ENCODE measurements around the gene DHX8. TPM values are rescaled to one million over a fixed set of nuclear protein-coding genes. Genes with fewer than 3 reads are reported as not detected.
"Not testable (repeated sequence)": the region's sequence is repeated elsewhere in the genome, so short reads cannot be mapped to it uniquely, and the experiment has no call there.

Gene DHX8
- total RNA-seq, 2 experiments from 2014 or later = 48.6 to 56.7 TPM

- no peaks in the 10 kb centered on the region for H3K9me3 Mint-ChIP-seq
- peaks cover 11% of the 10 kb centered on the region for H3K4me1 Mint-ChIP-seq
- H3K27ac Mint-ChIP-seq = no peak overlapping the region
- H3K27me3 Mint-ChIP-seq = peaks cover 8% of the 10 kb centered on the region
- H3K4me3 Mint-ChIP-seq = no peak overlapping the region
- DNase-seq = no peak
- no peaks in the 10 kb centered on the region for H3K36me3 Mint-ChIP-seq
Measured at GRCh38 chr17:43453331-43453812, 30.4 kb upstream of the DHX8 start.

DNA sequence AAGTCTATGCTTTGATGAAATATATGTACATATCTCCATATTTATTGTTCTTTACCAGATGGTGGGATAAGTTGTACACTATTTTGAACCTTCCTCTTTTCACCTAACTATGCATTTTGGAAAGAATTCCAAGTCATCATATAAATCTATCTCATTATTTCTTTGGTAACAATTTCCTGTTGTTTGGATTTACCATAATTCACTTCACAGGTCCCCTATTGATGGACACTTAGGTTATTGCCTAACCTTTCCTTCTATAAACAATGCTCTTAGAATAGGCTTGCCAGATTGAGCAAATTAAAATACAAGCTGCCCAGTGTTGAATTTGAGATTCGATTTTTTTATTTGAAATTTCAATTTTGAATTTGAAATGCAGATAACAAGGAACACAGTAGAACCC is 28.9 kb upstream of the DHX8 start:
- H3K4me3 Mint-ChIP-seq = no peak overlapping the region
- no peak for DNase-seq
- H3K36me3 Mint-ChIP-seq = no peaks in the 10 kb centered on the region
- peaks cover 4% of the 10 kb centered on the region for H3K27me3 Mint-ChIP-seq
- H3K27ac Mint-ChIP-seq = no peak overlapping the region
- H3K9me3 Mint-ChIP-seq = no peaks in the 10 kb centered on the region
- H3K4me1 Mint-ChIP-seq = peaks cover 13% of the 10 kb centered on the region

GRCh38 chr17:43456029-43456428 is 27.7 kb upstream of the DHX8 start:
- no peak for DNase-seq
- Mint-ChIP-seq H3K4me3 (no peak overlapping the region), H3K9me3 (no peaks in the 10 kb centered on the region), H3K27me3 (peaks cover 4% of the 10 kb centered on the region), H3K36me3 (no peaks in the 10 kb centered on the region), H3K4me1 (peaks cover 13% of the 10 kb centered on the region), H3K27ac (no peak overlapping the region)

DNA sequence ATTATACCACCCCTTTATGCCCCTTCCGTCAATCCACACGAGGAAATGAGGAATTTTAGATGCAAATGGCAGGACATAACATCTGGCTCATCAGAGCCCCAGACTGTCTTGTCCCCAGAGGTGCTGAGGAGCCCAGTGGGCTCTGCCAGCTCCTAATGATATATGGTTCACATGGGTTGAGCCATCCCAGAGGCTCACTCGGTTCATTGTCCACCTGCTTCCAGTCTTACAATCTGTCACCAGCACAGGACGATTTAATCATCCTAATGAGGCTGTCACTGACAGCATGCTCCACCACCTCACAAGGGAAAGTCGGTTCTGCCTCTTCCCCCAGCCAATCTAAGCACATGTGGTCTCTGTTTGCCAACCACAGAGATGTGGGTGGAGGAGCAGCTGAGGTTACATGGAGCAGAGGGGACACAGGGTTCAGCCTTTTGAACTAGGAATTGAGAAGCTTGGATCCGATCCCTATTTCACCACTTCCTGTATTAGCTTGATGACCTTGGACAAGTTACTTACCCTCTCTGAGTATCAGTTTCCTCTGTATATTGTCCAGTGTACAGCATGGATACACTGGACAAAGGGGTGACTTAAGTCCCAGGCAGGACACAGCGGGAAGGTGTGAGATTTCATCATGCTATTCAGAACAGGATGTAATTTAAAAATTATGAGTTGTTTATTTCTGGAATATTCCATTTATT is 27.0 kb upstream of the DHX8 start:
- H3K36me3 Mint-ChIP-seq = no peaks in the 10 kb centered on the region
- H3K4me1 Mint-ChIP-seq = peaks cover 13% of the 10 kb centered on the region
- DNase-seq = peak; percentile 29
- no peak overlapping the region for H3K4me3 Mint-ChIP-seq
- H3K27ac Mint-ChIP-seq = no peak overlapping the region
- H3K27me3 Mint-ChIP-seq = peaks cover 4% of the 10 kb centered on the region
- H3K9me3 Mint-ChIP-seq = no peaks in the 10 kb centered on the region

DNA sequence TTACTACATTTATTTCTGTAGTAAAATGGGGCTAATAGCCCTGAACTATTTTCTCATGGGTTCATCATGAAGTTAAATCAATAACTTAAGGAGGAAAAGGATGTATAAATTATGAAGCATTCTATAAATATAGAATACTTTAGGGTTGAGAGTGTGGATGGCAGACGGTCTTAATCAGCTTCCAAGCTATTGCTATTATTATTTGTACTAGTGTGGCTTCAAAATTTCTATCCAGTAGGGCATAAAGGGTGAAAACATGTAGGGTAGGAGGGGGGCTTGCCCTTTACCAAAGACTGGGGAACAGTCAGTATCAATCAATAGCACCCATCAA is 26.4 kb upstream of the DHX8 start:
- DNase-seq = no peak
- Mint-ChIP-seq H3K36me3 (no peaks in the 10 kb centered on the region), H3K9me3 (no peaks in the 10 kb centered on the region), H3K27me3 (peaks cover 4% of the 10 kb centered on the region), H3K27ac (no peak overlapping the region), H3K4me1 (peaks cover 13% of the 10 kb centered on the region), H3K4me3 (no peak overlapping the region)

DNA sequence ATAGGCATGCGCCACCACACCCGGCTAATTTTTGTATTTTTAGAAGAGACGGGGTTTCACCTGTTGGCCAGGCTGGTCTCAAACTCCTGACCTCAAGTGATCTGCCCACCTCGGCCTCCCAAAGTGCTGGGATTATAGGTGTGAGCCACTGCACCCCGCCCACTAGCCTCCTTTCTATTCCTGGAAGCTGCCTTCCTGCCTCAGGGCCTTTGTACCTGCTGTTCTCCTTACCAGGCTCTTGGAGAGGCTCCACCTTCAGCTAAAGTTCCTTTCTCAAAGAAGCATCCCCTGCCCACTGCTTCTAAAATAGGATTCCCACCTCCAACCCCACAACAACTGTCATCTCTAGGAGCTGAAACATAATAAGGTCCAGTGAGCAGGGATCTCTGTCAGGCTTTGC is 23.9 kb upstream of the DHX8 start:
- H3K36me3 Mint-ChIP-seq, H3K27ac Mint-ChIP-seq, DNase-seq, H3K27me3 Mint-ChIP-seq, H3K4me3 Mint-ChIP-seq, H3K9me3 Mint-ChIP-seq: not testable (repeated sequence)
- peaks cover 13% of the 10 kb centered on the region for H3K4me1 Mint-ChIP-seq

DNA sequence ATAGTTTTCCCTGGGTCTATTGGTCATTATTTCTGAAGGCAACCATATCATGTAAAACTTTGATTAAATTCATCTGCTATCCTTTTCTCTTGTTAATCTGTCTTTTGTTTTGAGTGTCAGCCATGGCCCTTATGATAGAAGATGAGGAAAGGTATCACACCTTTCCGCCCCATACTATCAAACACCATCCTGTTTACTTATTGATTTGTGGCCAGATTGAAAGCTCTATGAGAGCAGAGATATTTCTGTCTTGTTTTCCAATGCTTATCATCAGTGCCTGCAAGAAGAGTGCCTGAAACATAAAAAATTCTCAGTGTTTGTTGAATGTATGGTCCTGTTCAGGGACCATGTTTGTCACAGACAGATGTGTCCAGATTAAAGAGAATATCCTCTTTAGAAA is 22.6 kb upstream of the DHX8 start:
- Mint-ChIP-seq H3K4me1 (peaks cover 13% of the 10 kb centered on the region), H3K27ac (no peak overlapping the region), H3K36me3 (no peaks in the 10 kb centered on the region), H3K9me3 (no peaks in the 10 kb centered on the region), H3K4me3 (no peak overlapping the region), H3K27me3 (no peaks in the 10 kb centered on the region)
- no peak for DNase-seq

DNA sequence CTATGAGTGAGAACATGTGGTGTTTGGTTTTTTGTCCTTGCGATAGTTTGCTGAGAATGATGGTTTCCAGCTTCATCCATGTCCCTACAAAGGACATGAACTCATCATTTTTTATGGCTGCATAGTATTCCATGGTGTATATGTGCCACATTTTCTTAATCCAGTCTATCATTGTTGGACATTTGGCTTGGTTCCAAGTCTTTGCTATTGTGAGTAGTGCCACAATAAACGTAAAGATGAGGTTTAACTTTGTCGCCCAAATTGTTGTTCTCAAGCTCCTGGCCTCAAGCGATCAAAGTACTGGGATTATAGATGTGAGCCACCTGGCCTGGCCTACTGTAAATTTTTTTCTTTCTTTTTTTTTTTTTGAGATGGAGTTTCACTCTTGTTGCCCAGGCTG is 21.2 kb upstream of the DHX8 start:
- DNase-seq, H3K27ac Mint-ChIP-seq, H3K4me3 Mint-ChIP-seq, H3K9me3 Mint-ChIP-seq, H3K4me1 Mint-ChIP-seq, H3K27me3 Mint-ChIP-seq, H3K36me3 Mint-ChIP-seq: not testable (repeated sequence)

DNA sequence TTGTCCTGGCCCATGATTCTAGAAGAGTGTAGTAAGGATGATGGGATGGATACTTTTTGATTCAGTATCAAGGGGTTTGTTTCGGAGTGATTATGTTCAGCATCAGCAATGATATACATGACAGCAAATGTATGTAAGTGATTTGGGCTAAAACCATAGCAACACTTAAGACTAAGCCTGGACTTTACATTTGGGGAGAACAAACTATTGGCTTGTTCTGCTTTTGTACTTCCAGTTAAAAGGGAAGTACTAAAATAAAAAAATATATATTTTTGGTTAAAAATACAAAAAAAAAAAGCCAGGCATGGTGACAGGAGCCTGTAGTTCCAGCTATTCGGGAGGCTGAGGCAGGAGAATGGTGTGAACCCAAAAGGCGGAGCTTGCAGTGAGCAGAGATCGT is 20.5 kb upstream of the DHX8 start:
- Mint-ChIP-seq H3K27ac (no peak overlapping the region), H3K4me3 (no peak overlapping the region), H3K4me1 (peaks cover 4% of the 10 kb centered on the region), H3K9me3 (no peaks in the 10 kb centered on the region), H3K36me3 (no peaks in the 10 kb centered on the region), H3K27me3 (no peaks in the 10 kb centered on the region)
- DNase-seq = no peak

DNA sequence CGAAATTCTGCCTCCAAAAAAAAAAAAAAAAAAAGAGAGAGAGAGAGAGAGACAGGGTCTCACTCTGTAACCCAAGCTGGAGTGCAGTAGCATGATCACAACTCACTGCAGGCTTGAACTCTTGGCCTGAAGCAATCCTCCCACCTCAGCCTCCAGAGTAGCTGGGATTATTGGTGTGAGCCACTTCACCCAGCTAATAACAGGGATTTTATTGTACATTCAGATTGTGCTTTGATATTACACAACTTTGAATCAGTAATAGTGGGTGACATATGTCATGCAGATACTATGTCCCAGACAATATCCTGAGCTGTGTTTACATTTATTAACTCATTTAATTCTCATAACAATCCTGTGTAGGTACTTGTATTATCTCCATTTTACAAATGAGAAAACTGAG is 19.7 kb upstream of the DHX8 start:
- no peaks in the 10 kb centered on the region for H3K9me3 Mint-ChIP-seq
- no peaks in the 10 kb centered on the region for H3K27me3 Mint-ChIP-seq

GRCh38 chr17:43465049-43465448 is 18.7 kb upstream of the DHX8 start:
- no peaks in the 10 kb centered on the region for H3K36me3 Mint-ChIP-seq
- no peak overlapping the region for H3K27ac Mint-ChIP-seq
- H3K4me1 Mint-ChIP-seq = no peaks in the 10 kb centered on the region
- no peak for DNase-seq
- H3K27me3 Mint-ChIP-seq = no peaks in the 10 kb centered on the region
- no peaks in the 10 kb centered on the region for H3K9me3 Mint-ChIP-seq
- H3K4me3 Mint-ChIP-seq = no peak overlapping the region

More for the DNA sequence above, 19.7 kb upstream of the DHX8 start:
- no peaks in the 10 kb centered on the region for H3K4me1 Mint-ChIP-seq
- H3K4me3 Mint-ChIP-seq = no peak overlapping the region
- H3K36me3 Mint-ChIP-seq = no peaks in the 10 kb centered on the region
- no peak overlapping the region for H3K27ac Mint-ChIP-seq
- DNase-seq = no peak

DNA sequence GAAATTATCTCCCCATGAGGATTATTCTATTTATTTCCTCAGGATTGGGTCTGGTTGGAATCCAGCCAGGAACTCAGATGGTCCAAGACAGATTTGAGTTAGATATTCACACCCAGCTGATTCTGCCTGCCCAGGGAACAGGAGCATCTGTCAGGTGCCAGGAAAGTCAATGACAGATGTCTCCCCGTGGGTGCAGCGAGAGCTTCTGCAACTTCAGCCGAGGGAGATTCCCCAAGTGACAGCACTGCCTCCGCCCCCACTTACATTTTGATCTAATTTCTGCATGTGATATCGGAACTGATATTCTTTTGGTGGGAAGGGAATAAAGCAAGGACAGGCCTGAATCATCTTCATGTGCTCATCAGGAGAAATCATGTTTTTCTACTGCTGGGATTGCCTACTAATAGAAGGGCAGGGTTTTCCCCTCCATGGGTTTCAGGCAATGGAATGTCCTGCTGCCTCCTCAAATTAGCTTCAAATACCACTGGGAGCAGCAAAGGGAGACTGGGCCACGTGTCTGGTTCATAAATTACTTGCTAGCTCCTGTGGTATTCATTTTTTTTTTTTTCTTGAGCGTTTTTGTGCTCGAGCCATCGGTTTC is 15.7 kb upstream of the DHX8 start:
- Mint-ChIP-seq H3K27me3 (peaks cover 3% of the 10 kb centered on the region), H3K27ac (no peak overlapping the region), H3K9me3 (no peaks in the 10 kb centered on the region), H3K4me1 (no peaks in the 10 kb centered on the region), H3K4me3 (no peak overlapping the region), H3K36me3 (no peaks in the 10 kb centered on the region)
- no peak for DNase-seq

GRCh38 chr17:43468691-43469139 is 15.1 kb upstream of the DHX8 start:
- peaks cover 3% of the 10 kb centered on the region for H3K27me3 Mint-ChIP-seq
- H3K4me1 Mint-ChIP-seq = no peaks in the 10 kb centered on the region
- no peak overlapping the region for H3K4me3 Mint-ChIP-seq
- no peak overlapping the region for H3K27ac Mint-ChIP-seq
- H3K36me3 Mint-ChIP-seq = no peaks in the 10 kb centered on the region
- H3K9me3 Mint-ChIP-seq = no peaks in the 10 kb centered on the region
- DNase-seq = no peak

- Mint-ChIP-seq H3K27ac (no peak overlapping the region), H3K27me3 (peaks cover 3% of the 10 kb centered on the region), H3K36me3 (no peaks in the 10 kb centered on the region), H3K9me3 (no peaks in the 10 kb centered on the region), H3K4me1 (no peaks in the 10 kb centered on the region), H3K4me3 (no peak overlapping the region)
- no peak for DNase-seq
Measured at GRCh38 chr17:43469145-43469544, 14.6 kb upstream of the DHX8 start.

GRCh38 chr17:43471585-43472160 is 12.1 kb upstream of the DHX8 start:
- no peaks in the 10 kb centered on the region for H3K36me3 Mint-ChIP-seq
- no peak overlapping the region for H3K27ac Mint-ChIP-seq
- H3K4me3 Mint-ChIP-seq = no peak overlapping the region
- H3K27me3 Mint-ChIP-seq = peaks cover 3% of the 10 kb centered on the region
- H3K4me1 Mint-ChIP-seq = no peaks in the 10 kb centered on the region
- no peak for DNase-seq
- H3K9me3 Mint-ChIP-seq = no peaks in the 10 kb centered on the region

Measured in activated naive CD8-positive, alpha-beta T cell treated with anti-CD3 and anti-CD28 coated beads for 36 hours (primary cell).